GM12874 (cell line): ENCODE measurements around the gene AFF3.

Experiments used
- TF ChIP-seq, protein P1 (sequence below): IDR thresholded peaks from 2 replicates; pipeline ENCODE4 v1.5.1; 2011; ENCODE audit warnings: low read depth, mild to moderate bottlenecking, control low read depth, low read length, moderate library complexity; ENCODE audit not compliant: insufficient read depth

The AFF3 gene

DNA sequence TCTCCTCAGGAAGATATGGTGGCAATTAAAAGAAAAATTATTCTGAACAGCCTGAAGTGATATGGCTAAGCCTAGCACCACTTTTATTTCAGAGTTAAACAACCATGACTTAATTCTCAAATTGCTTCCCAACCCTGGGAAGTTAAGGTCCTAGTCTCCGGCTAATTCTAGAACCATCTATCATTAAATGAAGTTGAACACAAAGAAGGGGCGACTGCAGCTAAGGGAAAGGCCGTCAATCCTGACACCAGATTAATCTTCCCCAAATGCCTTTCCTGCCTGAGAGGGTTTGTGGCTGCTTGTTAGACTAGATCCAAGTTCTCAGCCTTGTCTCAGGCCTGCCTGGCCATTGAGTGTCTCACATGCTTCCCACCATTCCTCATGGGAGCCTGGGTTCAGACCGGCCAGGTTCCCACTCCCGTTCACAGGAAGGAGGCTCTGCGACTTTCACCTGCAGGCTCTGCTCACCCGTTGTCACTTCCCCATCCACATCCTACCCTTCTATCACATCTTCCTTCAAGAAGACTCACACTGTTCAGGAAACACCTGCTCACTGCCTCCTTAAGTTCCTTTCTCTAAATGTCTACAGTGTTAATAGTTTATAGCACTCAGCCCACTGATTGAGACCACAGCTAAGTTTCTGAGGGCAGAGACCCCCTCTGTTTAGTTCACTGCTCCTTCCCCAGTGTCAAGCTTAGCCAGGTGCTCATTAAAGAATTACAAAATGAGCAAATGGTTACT is 369.6 kb downstream of the AFF3 start:
- TF ChIP-seq, protein P1, sequence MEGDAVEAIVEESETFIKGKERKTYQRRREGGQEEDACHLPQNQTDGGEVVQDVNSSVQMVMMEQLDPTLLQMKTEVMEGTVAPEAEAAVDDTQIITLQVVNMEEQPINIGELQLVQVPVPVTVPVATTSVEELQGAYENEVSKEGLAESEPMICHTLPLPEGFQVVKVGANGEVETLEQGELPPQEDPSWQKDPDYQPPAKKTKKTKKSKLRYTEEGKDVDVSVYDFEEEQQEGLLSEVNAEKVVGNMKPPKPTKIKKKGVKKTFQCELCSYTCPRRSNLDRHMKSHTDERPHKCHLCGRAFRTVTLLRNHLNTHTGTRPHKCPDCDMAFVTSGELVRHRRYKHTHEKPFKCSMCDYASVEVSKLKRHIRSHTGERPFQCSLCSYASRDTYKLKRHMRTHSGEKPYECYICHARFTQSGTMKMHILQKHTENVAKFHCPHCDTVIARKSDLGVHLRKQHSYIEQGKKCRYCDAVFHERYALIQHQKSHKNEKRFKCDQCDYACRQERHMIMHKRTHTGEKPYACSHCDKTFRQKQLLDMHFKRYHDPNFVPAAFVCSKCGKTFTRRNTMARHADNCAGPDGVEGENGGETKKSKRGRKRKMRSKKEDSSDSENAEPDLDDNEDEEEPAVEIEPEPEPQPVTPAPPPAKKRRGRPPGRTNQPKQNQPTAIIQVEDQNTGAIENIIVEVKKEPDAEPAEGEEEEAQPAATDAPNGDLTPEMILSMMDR, result no peak

DNA sequence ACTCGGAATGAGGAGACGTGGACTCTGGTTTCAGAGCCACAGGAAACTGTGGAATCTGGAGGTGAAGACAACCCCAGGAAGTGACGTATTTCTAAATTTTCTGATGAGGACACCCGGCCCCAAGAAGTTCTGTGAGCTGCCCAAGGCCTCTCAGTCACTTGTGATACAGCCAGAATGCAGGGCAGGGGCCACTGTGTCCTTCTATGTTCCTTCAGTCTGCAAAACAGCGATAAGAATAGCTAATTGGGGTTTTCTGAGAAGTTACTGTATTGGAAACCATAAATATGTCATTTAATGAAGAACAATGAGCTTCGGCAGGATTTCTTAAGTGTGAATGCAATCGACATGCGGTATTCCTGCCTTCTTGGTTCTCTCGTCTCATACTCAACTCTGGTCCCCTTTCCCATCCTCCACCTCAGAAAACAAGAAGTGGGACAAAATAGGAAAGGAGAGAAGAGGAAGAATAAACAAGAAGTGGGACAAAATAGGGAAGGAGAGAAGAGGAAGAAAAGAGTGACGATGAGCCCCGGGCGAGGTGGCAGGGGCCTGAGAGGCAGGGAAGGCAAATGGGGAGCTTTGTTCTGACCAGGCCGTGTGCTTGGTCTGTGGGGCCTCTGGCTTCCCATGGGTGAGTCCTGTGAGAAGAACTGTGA is 370.6 kb downstream of the AFF3 start:
- TF ChIP-seq, protein P1, result no peak

DNA sequence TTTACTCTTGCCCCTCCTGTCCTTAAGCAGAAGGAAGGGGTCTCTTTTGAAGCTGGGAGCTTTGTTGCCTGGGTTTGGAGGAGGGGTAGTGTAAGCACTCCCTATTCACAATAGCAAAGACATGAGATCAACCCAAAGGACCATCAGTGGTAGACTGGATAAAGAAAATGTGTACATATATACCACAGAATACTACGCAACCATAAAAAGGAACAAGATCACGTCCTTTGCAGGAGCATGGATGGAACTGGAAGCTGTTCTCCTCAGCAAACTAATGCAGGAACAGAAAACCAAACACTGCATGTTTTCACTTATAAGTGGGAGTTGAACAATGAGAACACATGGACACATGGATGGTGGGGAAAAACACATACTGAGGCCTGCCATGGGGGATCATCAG is 371.5 kb downstream of the AFF3 start:
- TF ChIP-seq, protein P1, result no peak

DNA sequence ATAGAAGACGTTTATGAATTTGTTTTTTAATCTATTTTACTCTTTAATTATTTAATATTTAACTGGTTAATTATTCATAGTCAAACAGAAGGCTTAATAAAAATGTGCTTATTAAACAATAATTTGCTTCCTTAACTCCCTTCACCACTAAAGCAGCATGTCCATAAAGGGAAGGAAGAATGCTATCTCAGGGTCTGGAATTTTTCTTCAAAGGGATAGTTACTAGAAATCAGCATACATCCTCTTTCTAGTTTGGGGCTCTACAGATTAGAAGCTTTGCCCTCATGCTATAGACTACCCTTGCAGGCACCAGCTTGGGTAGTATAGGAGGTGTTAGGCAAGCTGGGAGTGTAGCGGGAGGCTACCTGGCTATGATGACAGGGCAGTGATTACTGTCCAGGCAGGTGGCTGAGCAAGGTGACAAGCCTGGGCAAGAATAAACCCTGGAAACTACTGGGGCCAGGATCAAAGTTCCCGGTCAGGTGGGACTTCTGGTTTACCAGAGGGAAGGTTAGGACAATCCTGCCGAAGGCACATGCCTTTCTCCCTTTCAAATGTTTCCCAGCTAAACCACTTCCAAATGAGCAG is 376.6 kb downstream of the AFF3 start:
- TF ChIP-seq, protein P1, result no peak

DNA sequence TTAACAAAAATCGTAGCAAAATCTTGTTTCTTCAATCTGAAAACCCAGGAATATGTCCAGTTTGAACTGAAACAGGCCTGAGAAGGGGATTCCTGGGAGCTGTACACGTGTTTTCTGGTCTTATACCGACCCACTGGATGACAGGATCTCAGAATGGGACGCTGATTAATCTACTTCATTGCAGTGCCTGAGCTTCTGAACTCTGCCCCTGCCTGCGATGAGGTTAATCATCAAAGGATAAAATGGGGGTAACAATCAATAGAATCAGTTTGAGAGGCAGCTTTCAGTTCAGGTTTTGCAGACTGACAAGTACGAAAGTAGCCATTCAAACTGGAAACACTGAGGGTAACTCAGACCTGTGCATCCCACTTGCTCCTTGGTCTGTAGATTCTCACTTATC is 378.6 kb downstream of the AFF3 start:
- TF ChIP-seq, protein P1, result no peak

DNA sequence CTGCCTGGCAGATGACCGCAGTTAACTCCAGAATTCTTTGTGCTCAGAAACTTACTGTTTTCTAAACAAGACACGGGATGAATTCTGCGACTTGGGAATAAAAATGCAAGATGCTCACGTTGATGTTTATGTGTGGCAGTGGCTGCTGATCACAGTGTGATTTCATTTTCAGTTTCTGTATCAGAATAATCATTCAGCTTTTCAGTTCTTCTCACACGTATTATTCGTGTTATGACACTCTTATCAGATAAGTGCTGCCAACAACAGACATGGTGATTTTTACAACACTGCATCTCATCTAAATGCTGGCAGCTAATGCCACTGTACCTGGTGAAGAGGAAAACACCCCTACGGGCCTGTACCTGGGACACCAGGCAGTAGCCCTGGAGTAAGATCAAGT is 379.7 kb downstream of the AFF3 start:
- TF ChIP-seq, protein P1, result no peak

DNA sequence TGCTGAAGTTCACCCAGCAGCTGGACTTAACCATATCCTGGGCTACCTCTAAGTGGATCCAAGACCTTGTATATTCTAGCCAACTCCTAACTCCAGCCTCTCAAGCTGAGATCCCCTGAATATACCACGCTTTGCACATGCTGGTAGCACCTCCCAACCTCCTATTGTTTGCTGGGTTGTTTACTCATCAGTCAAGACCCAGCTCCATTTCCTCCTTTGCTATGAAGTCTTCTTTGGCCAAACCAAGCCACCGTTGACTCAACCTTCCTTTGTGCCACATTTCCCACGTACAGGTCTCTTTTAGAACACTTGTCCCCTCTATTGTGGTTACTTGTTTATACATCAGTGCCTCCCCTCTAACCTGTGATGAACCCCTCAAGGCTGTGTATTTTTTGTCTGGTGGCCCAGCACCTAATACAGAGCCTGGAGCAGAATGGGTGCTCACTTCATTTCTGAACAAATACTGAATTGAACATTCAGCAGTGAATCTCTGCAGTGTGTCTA is 384.7 kb downstream of the AFF3 start:
- TF ChIP-seq, protein P1, result no peak
